Breast epithelium (tissue), 4 donors: ENCODE results near the gene OR2B6. TPM values are rescaled to one million over a fixed set of nuclear protein-coding genes. Genes with fewer than 3 reads are reported as not detected.

Source experiments
- DNase-seq, 2 donors: peaks; one replicate each; pipeline ENCODE4 v3.0.0-alpha.2; 2019; ENCODE audit warnings: low spot score in 2 of 2
- H3K27ac ChIP-seq, 2 donors: fragments of 200-600 bp; sonication (generic) in 1 of 2; one replicate each; pipeline ENCODE4 v1.5.1; 2016 to 2019; ENCODE audit warnings: mild to moderate bottlenecking in 1 of 2
- H3K27me3 ChIP-seq, 2 donors: fragments of 200-600 bp; sonication (generic) in 1 of 2; one replicate each; pipeline versions ENCODE4 v1.5.1 to v1.6.0; 2017 to 2019; ENCODE audit warnings: control low read depth in 1 of 2, mild to moderate bottlenecking in 1 of 2
- H3K36me3 ChIP-seq: fragments of 200-600 bp; one replicate; pipeline ENCODE4 v1.5.1; 2019
- H3K4me1 ChIP-seq, 2 donors: fragments of 200-600 bp; sonication (generic); one replicate each; pipeline ENCODE4 v1.5.1; 2016 to 2019; ENCODE audit warnings: control low read depth in 1 of 2
- H3K4me3 ChIP-seq, 3 donors: fragments of 200-600 bp; sonication (generic); 1 replicate in 2 of 3; 2 replicates in 1 of 3; pipeline ENCODE4 v1.5.1; 2016 to 2019; ENCODE audit warnings: mild to moderate bottlenecking in 3 of 3, moderate library complexity in 2 of 3
- H3K9me3 ChIP-seq, 2 donors: fragments of 200-600 bp; sonication (generic) in 1 of 2; one replicate each; pipeline ENCODE4 v1.5.1; 2016 to 2019; ENCODE audit warnings: control low read depth in 1 of 2
- CTCF ChIP-seq, 3 donors: fragments of 450-650 bp; IDR thresholded peaks; one replicate each; pipeline ENCODE4 v1.5.1; 2016 to 2017; ENCODE audit warnings: antibody characterized with exemption in 3 of 3, mild to moderate bottlenecking in 3 of 3, moderate library complexity in 3 of 3
- POLR2A ChIP-seq: fragments of 450-650 bp; IDR thresholded peaks from one replicate; pipeline ENCODE4 v1.6.1; 2016; ENCODE audit warnings: antibody characterized with exemption, mild to moderate bottlenecking, moderate library complexity
- POLR2AphosphoS5 ChIP-seq, 3 donors: sonication (generic); formaldehyde crosslinking; IDR thresholded peaks; one replicate each; pipeline ENCODE4 v1.6.1; 2017; ENCODE audit warnings: antibody characterized with exemption in 3 of 3
- intact Hi-C: fragments of 100-400 bp; cut with DNase I; formaldehyde crosslinking; loops from one replicate; pipeline ENCODE4 v1.15.1; 2023; ENCODE audit warnings: low total_unique reads
- total RNA-seq, 3 donors: library from RNA; depleted of rRNA; stranded (reverse); fragments of >200 nt; gene quantifications; one replicate each; pipeline ENCODE4 v1.1.0, GENCODE V29; 2016

Gene OR2B6
- total RNA-seq, 3 donors from 2014 or later = not detected

- intact Hi-C loops = no loop called here
- Histone ChIP-seq H3K27ac (no peak overlapping the region), H3K9me3 (no peaks in the 10 kb centered on the region), H3K4me3 (no peak overlapping the region), H3K27me3 (peaks cover 0 to 6% of the 10 kb centered on the region in 2 donors), H3K4me1 (no peaks in the 10 kb centered on the region), H3K36me3 (no peaks in the 10 kb centered on the region)
- TF ChIP-seq CTCF (IDR thresholded peaks at IDR 0.05) = no peak
- no peak for DNase-seq
Measured at GRCh38 chr6:28003661-28004060, 46.6 kb downstream of the OR2B6 start.

GRCh38 chr6:28004350-28005151 is 47.5 kb downstream of the OR2B6 start:
- Histone ChIP-seq H3K4me1 (no peaks in the 10 kb centered on the region), H3K36me3 (no peaks in the 10 kb centered on the region), H3K4me3 (no peak overlapping the region), H3K9me3 (no peaks in the 10 kb centered on the region), H3K27ac (no peak overlapping the region), H3K27me3 (peaks cover 0 to 6% of the 10 kb centered on the region in 2 donors)
- DNase-seq = no peak
- TF ChIP-seq CTCF (IDR thresholded peaks at IDR 0.05) = no peak
- no peak for TF ChIP-seq POLR2A
- no peak for TF ChIP-seq POLR2AphosphoS5 (IDR thresholded peaks at IDR 0.05)
- intact Hi-C loops = no loop called here

- intact Hi-C loops = no loop called here
- H3K27me3 ChIP-seq = peaks cover 0 to 6% of the 10 kb centered on the region in 2 donors
- TF ChIP-seq POLR2AphosphoS5 (IDR thresholded peaks at IDR 0.05) (no peak), CTCF (IDR thresholded peaks at IDR 0.05) (no peak), POLR2A (no peak)
Measured at GRCh38 chr6:28005152-28005890, 48.3 kb downstream of the OR2B6 start.

DNA sequence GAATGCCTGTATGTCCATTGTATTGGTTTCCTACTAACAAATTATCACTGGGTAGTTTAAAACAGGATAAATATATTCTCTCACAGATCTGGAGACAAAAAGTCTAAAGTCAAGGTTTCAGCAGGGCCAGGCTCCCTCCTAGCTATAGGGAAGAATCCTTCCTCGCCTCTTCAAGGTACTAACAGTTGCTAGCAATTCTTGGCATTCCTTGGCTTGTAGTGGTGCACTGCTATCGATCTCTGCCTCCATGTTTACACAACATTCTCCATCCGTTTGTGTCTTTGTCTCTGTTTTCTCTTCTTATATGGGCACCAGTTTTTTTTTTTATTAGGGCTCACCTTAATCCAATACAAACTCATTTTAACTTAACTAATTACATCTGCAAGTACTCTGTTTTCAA is 48.9 kb downstream of the OR2B6 start:
- Histone ChIP-seq H3K9me3 (no peaks in the 10 kb centered on the region), H3K4me1 (no peaks in the 10 kb centered on the region), H3K36me3 (no peaks in the 10 kb centered on the region), H3K27me3 (peaks cover 0 to 8% of the 10 kb centered on the region in 2 donors), H3K27ac (no peak overlapping the region), H3K4me3 (no peak overlapping the region)
- intact Hi-C loops = no loop called here
- no peak for DNase-seq
- TF ChIP-seq POLR2A (no peak), CTCF (IDR thresholded peaks at IDR 0.05) (no peak), POLR2AphosphoS5 (IDR thresholded peaks at IDR 0.05) (no peak)

More at GRCh38 chr6:28005152-28005890, 48.3 kb downstream of the OR2B6 start:
- Histone ChIP-seq H3K4me1 (no peaks in the 10 kb centered on the region), H3K36me3 (no peaks in the 10 kb centered on the region), H3K27ac (no peak overlapping the region), H3K9me3 (no peaks in the 10 kb centered on the region), H3K4me3 (no peak overlapping the region)
- DNase-seq = no peak

Other genes with a start within 250 kb of the OR2B6 start
- not detected for gene OR2B2, start 44.8 kb upstream of the OR2B6 start, total RNA-seq
- 1 to 10 TPM in 2 of 3 donors, under 1 TPM in 1; 0.16 to 3.1 (median 2.0) TPM for gene ZNF165, start 123.3 kb downstream of the OR2B6 start, total RNA-seq
- gene ZSCAN16, start 167.4 kb downstream of the OR2B6 start, total RNA-seq = 1 to 10 TPM; 2.7 to 9.8 (median 9.7) TPM
- gene ZKSCAN8, start 184.6 kb downstream of the OR2B6 start, total RNA-seq = 10 to 100 TPM; 21.9 to 33.8 (median 22.9) TPM